GM12878 (cell line): Measurements from ENCODE around the gene YTHDF1.

ENCODE experiments used
- BCL11A ChIP-seq: IDR thresholded peaks from 2 replicates; pipeline ENCODE4 v1.6.1; 2011; ENCODE audit warnings: low read depth, low read length
- FOS ChIP-seq: IDR thresholded peaks from 3 replicates; pipeline ENCODE4 v1.6.1; 2011; ENCODE audit warnings: borderline replicate concordance; ENCODE audit not compliant: insufficient read length; ENCODE audit errors: extremely low read depth
- IKZF1 ChIP-seq: fragments of 450-650 bp; conservative IDR thresholded peaks from 2 replicates; pipeline ENCODE4 v1.6.1; 2017; ENCODE audit warnings: antibody characterized with exemption, mild to moderate bottlenecking
- POLR2AphosphoS5 ChIP-seq: IDR thresholded peaks from 2 replicates; pipeline ENCODE4 v1.6.1; 2011; ENCODE audit warnings: mild to moderate bottlenecking, low read length, inconsistent platforms
- TF ChIP-seq, protein P1 (sequence below): IDR thresholded peaks from 2 replicates; pipeline ENCODE4 v1.6.1; 2012; ENCODE audit warnings: low read length, inconsistent platforms
- TF ChIP-seq, protein P2 (sequence below): fragments of 450-650 bp; formaldehyde crosslinking; IDR thresholded peaks from 2 replicates; pipeline ENCODE4 v1.4.0; 2020; ENCODE audit warnings: mild to moderate bottlenecking, moderate library complexity
- TF ChIP-seq, protein P3 (sequence below): fragments of 450-650 bp; IDR thresholded peaks from 2 replicates; pipeline ENCODE4 v1.6.1; 2018; ENCODE audit warnings: borderline replicate concordance, mild to moderate bottlenecking; ENCODE audit not compliant: partially characterized antibody
- TF ChIP-seq, protein P4 (sequence below): IDR thresholded peaks from 2 replicates; pipeline ENCODE4 v1.6.1; 2012; ENCODE audit warnings: low read depth, low read length, improper control_type of control experiment
- TF ChIP-seq, protein P5 (sequence below), 3 experiments: IDR thresholded peaks in 2 of 3; conservative IDR thresholded peaks in 1 of 3; 2 replicates each; pipeline ENCODE4 v1.5.1; 2011; ENCODE audit warnings: low read depth in 3 of 3, low read length in 3 of 3, mild to moderate bottlenecking in 3 of 3, control low read depth in 2 of 3, moderate library complexity in 2 of 3, inconsistent platforms in 1 of 3, mixed read lengths in 1 of 3; ENCODE audit not compliant: control insufficient read depth in 2 of 3, insufficient read depth in 1 of 3; ENCODE audit errors: extremely low read depth in 1 of 3

DNA sequence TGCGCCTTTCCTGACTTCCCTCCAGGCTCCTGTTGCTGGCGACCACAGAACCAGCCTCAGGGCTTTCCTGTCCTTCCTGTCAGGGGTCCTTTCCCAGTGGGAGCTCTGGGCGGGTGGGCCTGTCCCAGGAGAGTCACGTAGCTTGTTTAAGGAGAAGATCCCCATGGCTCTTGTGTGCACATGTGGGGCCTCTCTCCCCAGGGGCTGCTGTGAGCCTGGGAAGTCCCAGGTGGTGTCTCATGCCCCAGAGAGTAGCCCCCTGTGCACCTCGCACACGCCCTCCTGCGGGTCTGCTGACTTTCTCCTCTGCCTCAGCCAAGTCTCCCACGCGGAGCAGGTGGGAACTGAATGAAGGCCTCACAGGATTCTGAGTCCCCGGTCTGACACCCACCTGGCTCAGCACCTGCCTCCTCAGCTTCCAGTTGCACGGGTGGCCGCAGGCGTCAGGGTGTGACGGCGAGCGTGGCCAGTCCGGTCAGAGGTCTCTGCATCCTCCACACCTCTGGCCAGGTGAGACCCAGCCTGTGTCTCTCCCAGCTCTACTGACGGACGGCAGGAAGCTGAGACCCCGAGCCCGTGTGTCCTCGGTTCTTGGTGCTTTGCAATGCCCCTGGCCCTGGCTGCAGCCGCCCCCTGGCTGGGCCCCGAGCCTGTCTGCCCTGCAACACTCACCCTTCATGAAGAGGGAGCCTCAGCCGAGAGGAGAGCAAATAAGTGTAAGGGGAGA is 44.0 kb upstream of the YTHDF1 start:
- no peak for TF ChIP-seq FOS
- TF ChIP-seq, protein P1, sequence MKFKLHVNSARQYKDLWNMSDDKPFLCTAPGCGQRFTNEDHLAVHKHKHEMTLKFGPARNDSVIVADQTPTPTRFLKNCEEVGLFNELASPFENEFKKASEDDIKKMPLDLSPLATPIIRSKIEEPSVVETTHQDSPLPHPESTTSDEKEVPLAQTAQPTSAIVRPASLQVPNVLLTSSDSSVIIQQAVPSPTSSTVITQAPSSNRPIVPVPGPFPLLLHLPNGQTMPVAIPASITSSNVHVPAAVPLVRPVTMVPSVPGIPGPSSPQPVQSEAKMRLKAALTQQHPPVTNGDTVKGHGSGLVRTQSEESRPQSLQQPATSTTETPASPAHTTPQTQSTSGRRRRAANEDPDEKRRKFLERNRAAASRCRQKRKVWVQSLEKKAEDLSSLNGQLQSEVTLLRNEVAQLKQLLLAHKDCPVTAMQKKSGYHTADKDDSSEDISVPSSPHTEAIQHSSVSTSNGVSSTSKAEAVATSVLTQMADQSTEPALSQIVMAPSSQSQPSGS: no peak
- TF ChIP-seq, protein P2, sequence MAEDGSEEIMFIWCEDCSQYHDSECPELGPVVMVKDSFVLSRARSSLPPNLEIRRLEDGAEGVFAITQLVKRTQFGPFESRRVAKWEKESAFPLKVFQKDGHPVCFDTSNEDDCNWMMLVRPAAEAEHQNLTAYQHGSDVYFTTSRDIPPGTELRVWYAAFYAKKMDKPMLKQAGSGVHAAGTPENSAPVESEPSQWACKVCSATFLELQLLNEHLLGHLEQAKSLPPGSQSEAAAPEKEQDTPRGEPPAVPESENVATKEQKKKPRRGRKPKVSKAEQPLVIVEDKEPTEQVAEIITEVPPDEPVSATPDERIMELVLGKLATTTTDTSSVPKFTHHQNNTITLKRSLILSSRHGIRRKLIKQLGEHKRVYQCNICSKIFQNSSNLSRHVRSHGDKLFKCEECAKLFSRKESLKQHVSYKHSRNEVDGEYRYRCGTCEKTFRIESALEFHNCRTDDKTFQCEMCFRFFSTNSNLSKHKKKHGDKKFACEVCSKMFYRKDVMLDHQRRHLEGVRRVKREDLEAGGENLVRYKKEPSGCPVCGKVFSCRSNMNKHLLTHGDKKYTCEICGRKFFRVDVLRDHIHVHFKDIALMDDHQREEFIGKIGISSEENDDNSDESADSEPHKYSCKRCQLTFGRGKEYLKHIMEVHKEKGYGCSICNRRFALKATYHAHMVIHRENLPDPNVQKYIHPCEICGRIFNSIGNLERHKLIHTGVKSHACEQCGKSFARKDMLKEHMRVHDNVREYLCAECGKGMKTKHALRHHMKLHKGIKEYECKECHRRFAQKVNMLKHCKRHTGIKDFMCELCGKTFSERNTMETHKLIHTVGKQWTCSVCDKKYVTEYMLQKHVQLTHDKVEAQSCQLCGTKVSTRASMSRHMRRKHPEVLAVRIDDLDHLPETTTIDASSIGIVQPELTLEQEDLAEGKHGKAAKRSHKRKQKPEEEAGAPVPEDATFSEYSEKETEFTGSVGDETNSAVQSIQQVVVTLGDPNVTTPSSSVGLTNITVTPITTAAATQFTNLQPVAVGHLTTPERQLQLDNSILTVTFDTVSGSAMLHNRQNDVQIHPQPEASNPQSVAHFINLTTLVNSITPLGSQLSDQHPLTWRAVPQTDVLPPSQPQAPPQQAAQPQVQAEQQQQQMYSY (CRISPR knock-in tag): no peak
- no peak for TF ChIP-seq POLR2AphosphoS5
- no peak for TF ChIP-seq BCL11A
- TF ChIP-seq, protein P3, sequence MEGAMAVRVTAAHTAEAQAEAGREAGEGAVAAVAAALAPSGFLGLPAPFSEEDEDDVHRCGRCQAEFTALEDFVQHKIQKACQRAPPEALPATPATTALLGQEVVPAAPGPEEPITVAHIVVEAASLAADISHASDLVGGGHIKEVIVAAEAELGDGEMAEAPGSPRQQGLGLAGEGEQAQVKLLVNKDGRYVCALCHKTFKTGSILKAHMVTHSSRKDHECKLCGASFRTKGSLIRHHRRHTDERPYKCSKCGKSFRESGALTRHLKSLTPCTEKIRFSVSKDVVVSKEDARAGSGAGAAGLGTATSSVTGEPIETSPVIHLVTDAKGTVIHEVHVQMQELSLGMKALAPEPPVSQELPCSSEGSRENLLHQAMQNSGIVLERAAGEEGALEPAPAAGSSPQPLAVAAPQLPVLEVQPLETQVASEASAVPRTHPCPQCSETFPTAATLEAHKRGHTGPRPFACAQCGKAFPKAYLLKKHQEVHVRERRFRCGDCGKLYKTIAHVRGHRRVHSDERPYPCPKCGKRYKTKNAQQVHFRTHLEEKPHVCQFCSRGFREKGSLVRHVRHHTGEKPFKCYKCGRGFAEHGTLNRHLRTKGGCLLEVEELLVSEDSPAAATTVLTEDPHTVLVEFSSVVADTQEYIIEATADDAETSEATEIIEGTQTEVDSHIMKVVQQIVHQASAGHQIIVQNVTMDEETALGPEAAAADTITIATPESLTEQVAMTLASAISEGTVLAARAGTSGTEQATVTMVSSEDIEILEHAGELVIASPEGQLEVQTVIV: no peak
- no peak; the same call in 1 of the 2 replicates for TF ChIP-seq IKZF1
- TF ChIP-seq, protein P4, sequence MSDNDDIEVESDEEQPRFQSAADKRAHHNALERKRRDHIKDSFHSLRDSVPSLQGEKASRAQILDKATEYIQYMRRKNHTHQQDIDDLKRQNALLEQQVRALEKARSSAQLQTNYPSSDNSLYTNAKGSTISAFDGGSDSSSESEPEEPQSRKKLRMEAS: no peak
- TF ChIP-seq, protein P5, sequence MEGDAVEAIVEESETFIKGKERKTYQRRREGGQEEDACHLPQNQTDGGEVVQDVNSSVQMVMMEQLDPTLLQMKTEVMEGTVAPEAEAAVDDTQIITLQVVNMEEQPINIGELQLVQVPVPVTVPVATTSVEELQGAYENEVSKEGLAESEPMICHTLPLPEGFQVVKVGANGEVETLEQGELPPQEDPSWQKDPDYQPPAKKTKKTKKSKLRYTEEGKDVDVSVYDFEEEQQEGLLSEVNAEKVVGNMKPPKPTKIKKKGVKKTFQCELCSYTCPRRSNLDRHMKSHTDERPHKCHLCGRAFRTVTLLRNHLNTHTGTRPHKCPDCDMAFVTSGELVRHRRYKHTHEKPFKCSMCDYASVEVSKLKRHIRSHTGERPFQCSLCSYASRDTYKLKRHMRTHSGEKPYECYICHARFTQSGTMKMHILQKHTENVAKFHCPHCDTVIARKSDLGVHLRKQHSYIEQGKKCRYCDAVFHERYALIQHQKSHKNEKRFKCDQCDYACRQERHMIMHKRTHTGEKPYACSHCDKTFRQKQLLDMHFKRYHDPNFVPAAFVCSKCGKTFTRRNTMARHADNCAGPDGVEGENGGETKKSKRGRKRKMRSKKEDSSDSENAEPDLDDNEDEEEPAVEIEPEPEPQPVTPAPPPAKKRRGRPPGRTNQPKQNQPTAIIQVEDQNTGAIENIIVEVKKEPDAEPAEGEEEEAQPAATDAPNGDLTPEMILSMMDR (IDR thresholded peaks at IDR 0.05 in 2 of 3, conservative IDR thresholded peaks at IDR 0.05 in 1 of 3; ENCODE audit: control insufficient read depth in 2 of 3, extremely low read depth in 1 of 3, insufficient read depth in 1 of 3, low read depth in 3 of 3, low read length in 3 of 3): no peak
